HTERT RPE-1 (cell line): Measurements from ENCODE around the gene FREM2.

ENCODE experiments used
- in situ Hi-C: fragments of 300-500 bp; cut with MboI; formaldehyde crosslinking; loops from 4 replicates; pipeline ENCODE4 v1.14.3; 2020; ENCODE audit warnings: low sequenced_read_pairs

FREM2 gene

GRCh38 chr13:38819596-38819995 lies 132.7 kb downstream of the FREM2 start:
- in situ Hi-C loops: no loop called here

- in situ Hi-C loops: no loop called here
Observed at GRCh38 chr13:38821770-38822551, 135.1 kb downstream of the FREM2 start.

- in situ Hi-C loops: no loop called here
Observed at GRCh38 chr13:38824342-38824741, 137.5 kb downstream of the FREM2 start.

GRCh38 chr13:38826182-38826813 lies 139.4 kb downstream of the FREM2 start:
- in situ Hi-C loops: no loop called here

- in situ Hi-C loops: no loop called here
Observed at GRCh38 chr13:38830442-38831045, 143.7 kb downstream of the FREM2 start.

DNA sequence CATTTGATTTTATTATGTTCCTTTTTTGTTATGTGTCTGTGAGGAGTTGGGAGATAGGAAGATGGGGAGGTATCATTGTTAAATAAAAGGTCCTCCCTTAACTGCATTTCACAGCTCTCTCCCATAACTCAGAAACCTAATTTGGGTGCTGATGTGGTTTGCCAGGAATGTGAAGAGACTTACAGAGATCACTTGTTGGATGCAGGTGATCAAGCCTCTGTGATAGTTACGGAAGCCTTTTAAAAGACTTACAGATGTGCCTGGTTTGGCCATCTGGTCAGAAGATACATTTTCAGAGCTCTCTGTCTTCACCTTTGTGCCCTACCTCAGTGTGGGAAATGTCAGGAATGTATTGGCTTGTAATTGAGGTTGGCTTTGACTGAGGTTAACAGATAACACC lies 157.7 kb downstream of the FREM2 start:
- in situ Hi-C loops: no loop called here

- in situ Hi-C loops: no loop called here
Observed at GRCh38 chr13:38848360-38848759, 161.5 kb downstream of the FREM2 start.

DNA sequence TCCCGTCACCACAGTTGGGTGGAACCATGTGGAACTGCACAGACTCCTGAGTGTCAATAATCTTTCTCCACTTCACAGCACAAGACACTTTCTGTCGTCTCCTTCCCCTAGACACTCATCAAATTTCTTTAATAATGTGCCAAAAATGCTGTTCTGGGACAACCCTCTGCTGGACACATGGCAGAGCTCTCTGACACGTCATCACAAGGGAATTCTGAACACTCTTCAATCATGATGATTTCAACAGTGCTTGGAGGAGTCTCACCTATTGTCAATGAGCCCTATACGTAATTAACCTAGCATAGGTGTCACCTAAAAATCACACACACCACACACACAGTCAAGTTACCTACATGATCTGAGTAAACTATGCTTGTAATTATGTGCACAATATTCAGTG lies 162.4 kb downstream of the FREM2 start:
- in situ Hi-C loops: no loop called here

GRCh38 chr13:38850868-38851626 lies 164.2 kb downstream of the FREM2 start:
- in situ Hi-C loops: no loop called here

DNA sequence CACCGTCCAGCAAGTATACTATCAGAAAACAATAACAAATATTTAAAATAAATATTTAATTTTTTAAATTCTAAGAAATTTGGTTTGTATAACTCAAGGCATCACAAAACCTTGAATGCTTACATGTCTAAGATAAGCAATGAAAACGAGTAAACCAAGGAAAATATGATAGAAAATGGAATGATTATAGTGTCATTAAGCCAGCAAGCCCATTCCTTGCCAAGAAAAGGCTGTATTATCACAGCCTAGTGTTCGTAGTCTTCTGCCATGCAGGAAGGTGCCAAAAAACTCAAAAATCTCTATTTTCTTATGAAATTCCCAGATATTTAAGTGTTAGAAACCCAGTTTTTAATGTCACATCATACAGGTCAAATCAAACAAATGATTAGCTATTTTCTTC lies 167.3 kb downstream of the FREM2 start:
- in situ Hi-C loops: no loop called here

DNA sequence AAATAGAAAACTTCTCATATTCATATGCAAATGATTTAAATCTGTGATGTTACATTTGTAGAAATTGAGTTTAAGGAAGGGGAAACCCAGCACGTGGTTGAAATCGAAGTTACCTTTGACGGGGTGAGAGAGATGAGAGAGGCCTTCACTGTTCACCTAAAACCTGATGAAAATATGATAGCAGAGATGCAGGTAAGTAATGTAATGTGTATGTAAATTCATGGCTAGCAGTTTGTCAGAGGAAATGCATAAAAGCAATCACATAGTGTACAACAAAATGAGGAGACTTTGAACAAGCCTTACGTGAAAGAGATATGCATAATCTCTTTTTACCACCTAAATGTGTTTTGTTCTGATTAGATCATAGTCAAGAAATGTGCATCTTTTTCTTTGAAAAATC lies 169.2 kb downstream of the FREM2 start:
- in situ Hi-C loops: no loop called here

DNA sequence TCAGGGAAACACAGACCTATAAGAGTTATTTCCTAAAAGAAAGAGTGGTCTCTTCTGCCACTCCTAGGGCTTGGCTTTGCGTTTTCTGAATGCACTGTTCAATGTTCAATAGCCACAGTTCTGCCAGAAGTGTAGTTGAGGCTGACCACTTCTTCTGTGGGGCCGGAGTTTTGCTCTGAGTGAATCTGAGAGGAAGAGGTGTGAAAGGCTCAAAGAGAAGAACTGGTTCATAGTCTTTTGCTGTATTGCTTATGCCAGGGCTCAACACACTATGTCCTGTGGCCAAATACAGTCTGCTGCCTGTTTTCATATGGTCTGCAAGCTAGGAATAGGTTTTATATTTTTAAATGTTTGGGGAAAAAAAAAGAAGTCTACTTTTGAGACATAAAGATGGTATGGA lies 175.6 kb downstream of the FREM2 start:
- in situ Hi-C loops: no loop called here

- in situ Hi-C loops: no loop called here
Observed at GRCh38 chr13:38863536-38863935, 176.7 kb downstream of the FREM2 start.

DNA sequence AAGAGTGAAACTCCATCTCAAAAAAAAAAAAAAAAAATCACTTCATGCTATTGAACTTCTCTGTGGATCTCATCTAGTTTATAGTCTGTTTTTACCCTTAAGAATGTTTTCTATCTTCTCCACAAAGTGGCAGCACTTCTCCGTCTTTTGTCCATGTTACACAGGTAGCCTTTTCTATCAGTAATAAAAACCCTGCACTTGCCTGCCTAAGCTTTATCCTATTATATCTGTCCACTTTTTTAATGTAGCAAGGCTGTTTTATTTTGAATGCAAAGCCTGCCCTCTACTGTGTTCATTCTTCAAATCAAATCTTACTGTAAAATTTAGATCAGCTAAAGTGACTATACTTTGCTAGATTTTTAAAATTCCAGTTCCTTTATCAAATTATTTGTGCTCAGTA lies 179.8 kb downstream of the FREM2 start:
- in situ Hi-C loops: no loop called here

- in situ Hi-C loops: no loop called here
Observed at GRCh38 chr13:38868399-38868798, 181.5 kb downstream of the FREM2 start.

GRCh38 chr13:38868870-38869269 lies 182.0 kb downstream of the FREM2 start:
- in situ Hi-C loops: no loop called here

GRCh38 chr13:38871275-38871674 lies 184.4 kb downstream of the FREM2 start:
- in situ Hi-C loops: no loop called here

DNA sequence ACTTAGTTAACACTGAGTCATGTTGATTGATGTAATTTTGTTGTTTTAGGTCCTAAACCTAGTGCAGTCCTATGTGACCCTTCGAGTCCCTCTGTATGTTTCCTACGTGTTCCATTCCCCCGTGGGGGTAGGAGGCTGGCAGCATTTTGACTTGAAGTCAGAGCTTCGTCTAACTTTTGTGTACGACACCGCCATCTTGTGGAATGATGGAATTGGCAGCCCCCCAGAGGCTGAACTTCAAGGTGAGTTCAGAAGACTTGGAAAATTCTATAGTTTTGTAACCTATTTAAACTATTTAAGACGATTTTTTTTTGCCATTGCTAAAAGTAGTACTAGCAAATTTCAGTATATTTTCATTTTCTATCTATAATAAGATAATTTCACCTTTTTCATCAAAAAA lies 185.8 kb downstream of the FREM2 start:
- in situ Hi-C loops: no loop called here

- in situ Hi-C loops: no loop called here
Observed at GRCh38 chr13:38875186-38875875, 188.5 kb downstream of the FREM2 start.

GRCh38 chr13:38879278-38879677 lies 192.4 kb downstream of the FREM2 start:
- in situ Hi-C loops: no loop called here

GRCh38 chr13:38879786-38880185 lies 192.9 kb downstream of the FREM2 start:
- in situ Hi-C loops: no loop called here
